IMR-90 (cell line): ENCODE measurements around the gene NABP1. TPM values are rescaled to one million over a fixed set of nuclear protein-coding genes. Genes with fewer than 3 reads are reported as not detected.
A peak's percentile ranks its signal among the peaks of the same experiment; 100 is the strongest.

Source experiments
- ATAC-seq: fragments of 200-7000 bp; cut with Tn5 transposase; 2 replicates; pipeline ENCODE4 v1.9.1; 2020; ENCODE audit warnings: low read depth, mild to moderate bottlenecking, moderate library complexity
- BruUV-seq: library from RNA; stranded (reverse); fragments of 400-500 nt; replicated peaks from 2 replicates; lab custom pipeline; 2021; lab: Mats Ljungman, UMichigan
- CTCF ChIA-PET: fragments of 300-600 bp; formaldehyde crosslinking; extraction: SDS; loops from one replicate; lab custom pipeline; 2021; ENCODE audit warnings: antibody characterized with exemption; lab: Yijun Ruan, JAX
- POLR2A ChIA-PET: fragments of 300-600 bp; sonication (Branson Sonifier 250); formaldehyde crosslinking; loops from one replicate; lab custom pipeline; 2022; ENCODE audit warnings: antibody characterized with exemption; ENCODE audit not compliant: unreplicated experiment; lab: Charles Lee
- DNase-seq: peaks from one replicate; pipeline ENCODE4 v3.0.0; 2013
- H2AFZ ChIP-seq: replicated peaks from 2 replicates; pipeline ENCODE3; 2013; ENCODE audit warnings: low read length, mild to moderate bottlenecking; ENCODE audit not compliant: poor library complexity
- H2AK5ac ChIP-seq: 2 replicates; pipeline ENCODE4 v1.6.1; 2013; ENCODE audit warnings: low read depth, low read length, inconsistent platforms
- H2AK9ac ChIP-seq: replicated peaks from 2 replicates; pipeline ENCODE3; 2013; ENCODE audit warnings: mild to moderate bottlenecking, low read depth, low read length, moderate library complexity; ENCODE audit not compliant: poor library complexity
- H2BK120ac ChIP-seq: 2 replicates; pipeline ENCODE4 v1.6.1; 2013; ENCODE audit warnings: low read depth, low read length, inconsistent platforms
- H2BK15ac ChIP-seq: 3 replicates; pipeline ENCODE4 v1.6.1; 2013; ENCODE audit warnings: low read depth, low read length, inconsistent platforms
- H2BK20ac ChIP-seq: 2 replicates; pipeline ENCODE4 v1.6.1; 2013; ENCODE audit warnings: low read depth, mild to moderate bottlenecking, inconsistent platforms, low read length, moderate library complexity
- H2BK5ac ChIP-seq: 2 replicates; pipeline ENCODE4 v1.6.1; 2013; ENCODE audit warnings: mild to moderate bottlenecking, low read depth, low read length, inconsistent platforms; ENCODE audit not compliant: poor library complexity, severe bottlenecking
- H3K14ac ChIP-seq: replicated peaks from 2 replicates; pipeline ENCODE4 v1.6.1; 2013; ENCODE audit warnings: low read depth, low read length, inconsistent platforms
- H3K18ac ChIP-seq: 2 replicates; pipeline ENCODE4 v1.6.1; 2013; ENCODE audit warnings: low read depth, low read length, control low read depth
- H3K23ac ChIP-seq: 2 replicates; pipeline ENCODE4 v1.6.1; 2013; ENCODE audit warnings: low read depth, low read length, inconsistent platforms
- H3K27ac ChIP-seq: 2 replicates; pipeline ENCODE4 v1.5.1; 2013; ENCODE audit warnings: mild to moderate bottlenecking, control low read depth, low read length; ENCODE audit not compliant: insufficient read depth
- H3K27me3 ChIP-seq: 2 replicates; pipeline ENCODE4 v1.6.1; 2013; ENCODE audit warnings: low read length; ENCODE audit not compliant: control insufficient read depth, insufficient read depth
- H3K36me3 ChIP-seq: 2 replicates; pipeline ENCODE4 v1.6.1; 2013; ENCODE audit warnings: low read length, mixed read lengths; ENCODE audit not compliant: control insufficient read depth, insufficient read depth
- H3K4ac ChIP-seq: 2 replicates; pipeline ENCODE4 v1.6.1; 2013; ENCODE audit warnings: low read depth, low read length, inconsistent platforms
- H3K4me1 ChIP-seq: 2 replicates; pipeline ENCODE4 v1.6.1; 2013; ENCODE audit warnings: low read length, mixed read lengths; ENCODE audit not compliant: control insufficient read depth, insufficient read depth
- H3K4me2 ChIP-seq: 2 replicates; pipeline ENCODE4 v1.6.1; 2013; ENCODE audit warnings: low read depth, mild to moderate bottlenecking, control low read depth, low read length, moderate library complexity
- H3K4me3 ChIP-seq: 2 replicates; pipeline ENCODE4 v1.5.1; 2013; ENCODE audit warnings: low read depth, mild to moderate bottlenecking, control low read depth, low read length, moderate library complexity; ENCODE audit not compliant: insufficient read depth
- H3K56ac ChIP-seq: 2 replicates; pipeline ENCODE4 v1.6.1; 2013; ENCODE audit warnings: low read length, inconsistent platforms; ENCODE audit not compliant: insufficient read depth; ENCODE audit errors: extremely low read depth
- H3K79me1 ChIP-seq, 2 experiments: 2 replicates each; pipeline ENCODE4 v1.6.1; 2013; ENCODE audit warnings: low read length in 2 of 2, inconsistent platforms in 1 of 2, low read depth in 1 of 2
- H3K9ac ChIP-seq: 2 replicates; pipeline ENCODE4 v1.6.1; 2013; ENCODE audit warnings: low read depth, low read length, control low read depth
- H3K9me1 ChIP-seq: 2 replicates; pipeline ENCODE4 v1.6.1; 2013; ENCODE audit warnings: low read length, inconsistent platforms; ENCODE audit not compliant: insufficient read depth
- H3K9me3 ChIP-seq: 2 replicates; pipeline ENCODE4 v1.6.1; 2013; ENCODE audit warnings: low read length; ENCODE audit not compliant: control insufficient read depth, insufficient read depth
- H4K20me1 ChIP-seq: 2 replicates; pipeline ENCODE4 v1.6.1; 2013; ENCODE audit warnings: low read length, inconsistent platforms; ENCODE audit not compliant: insufficient read depth
- H4K5ac ChIP-seq: 2 replicates; pipeline ENCODE4 v1.6.1; 2013; ENCODE audit warnings: mild to moderate bottlenecking, low read depth, low read length, control low read depth
- H4K8ac ChIP-seq, 2 experiments: 2 replicates each; pipeline ENCODE4 v1.6.1; 2013; ENCODE audit warnings: low read depth in 2 of 2, low read length in 2 of 2, control low read depth in 1 of 2, inconsistent platforms in 1 of 2
- H4K91ac ChIP-seq: 2 replicates; pipeline ENCODE4 v1.6.1; 2013; ENCODE audit warnings: low read depth, low read length, inconsistent platforms; ENCODE audit not compliant: insufficient read depth
- CTCF ChIP-seq: conservative IDR thresholded peaks from 2 replicates; pipeline ENCODE4 v1.5.1; 2012; ENCODE audit warnings: mild to moderate bottlenecking, low read depth, low read length, improper control_type of control experiment
- WGBS, 2 experiments: methylation state at CpG; one replicate each; pipeline versions ENCODE4 v1.1.5 to v1.1.7; 2013; ENCODE audit warnings: missing lambda C conversion rate in 2 of 2; ENCODE audit not compliant: insufficient read length in 1 of 2; ENCODE audit errors: extremely low coverage in 2 of 2; 5-methylcytosine and 5-hydroxymethylcytosine counted together
- dilution Hi-C: fragments of 300-500 bp; cut with HindIII; formaldehyde crosslinking; loops from one replicate; pipeline ENCODE4 v1.14.3; 2018; ENCODE audit warnings: low sequenced_read_pairs; ENCODE audit not compliant: unreplicated experiment
- in situ Hi-C: fragments of 300-500 bp; cut with MboI; formaldehyde crosslinking; loops from 3 replicates; pipeline ENCODE4 v1.14.3; 2019; ENCODE audit warnings: low sequenced_read_pairs, inconsistent platforms, mixed read lengths
- intact Hi-C: fragments of 100-400 bp; cut with micrococcal nuclease; formaldehyde crosslinking; loops from 2 replicates; pipeline ENCODE4 v1.10.0; 2022
- polyA plus RNA-seq, 3 experiments: library from polyadenylated mRNA; depleted of rRNA; stranded (reverse); fragments of >200 nt; gene quantifications; 2 replicates each; pipeline ENCODE4 v1.2.3, GENCODE V29; 2012; ENCODE audit warnings: low replicate concordance in 1 of 3
- total RNA-seq: library from RNA; depleted of rRNA; stranded (reverse); fragments of >200 nt; gene quantifications from 2 replicates; pipeline ENCODE4 v1.2.3, GENCODE V29; 2012

Gene NABP1
- total and polyA plus RNA-seq, 2 of the 4 experiments (the other 2 are of a cell fraction) = 57.7 to 73.3 TPM

- no peaks in the 10 kb centered on the region for H3K27me3 ChIP-seq
Observed at GRCh38 chr2:191649519-191649918, 28.4 kb upstream of the NABP1 start.

More at GRCh38 chr2:191649519-191649918, 28.4 kb upstream of the NABP1 start:
- Histone ChIP-seq H3K23ac (no peak overlapping the region), H3K4me3 (no peak overlapping the region), H2BK15ac (no peak overlapping the region), H4K5ac (no peak overlapping the region), H3K18ac (no peak overlapping the region; the same call in 1 of the 2 replicates), H3K9me3 (no peaks in the 10 kb centered on the region), H3K27ac (no peak overlapping the region), H2BK20ac (peak overlapping the region; percentile 76; the same call in 1 of the 2 replicates), H3K9me1 (peaks cover 3% of the 10 kb centered on the region), H3K4me2 (no peak overlapping the region), H2BK5ac (no peak overlapping the region), H3K79me1 (no peaks in the 10 kb centered on the region), H2AK9ac (no peak overlapping the region), H3K9ac (no peak overlapping the region), H3K4ac (no peak overlapping the region; the same call in 1 of the 2 replicates), H3K14ac (no peak overlapping the region), H2AK5ac (no peak overlapping the region), H4K91ac (no peak overlapping the region), H4K8ac (no peak overlapping the region), H3K56ac (no peak overlapping the region), H2BK120ac (no peak overlapping the region), H4K20me1 (no peaks in the 10 kb centered on the region), H2AFZ (no peak overlapping the region), H3K36me3 (no peaks in the 10 kb centered on the region), H3K4me1 (peaks cover 3% of the 10 kb centered on the region; the same call in 1 of the 2 replicates)
- CTCF ChIA-PET = no interaction called here
- ATAC-seq (no peak), DNase-seq (no peak)
- no TSS peak for BruUV-seq
- dilution Hi-C loops (no loop called here), intact Hi-C loops (no loop called here), in situ Hi-C loops (no loop called here)
- POLR2A ChIA-PET = no interaction called here
- no peak for TF ChIP-seq CTCF
- 100% methylated on average over 1 of the region's 2 CpGs; no CpG with 5 or more reads in 1 of the 2 experiments for WGBS, 2 experiments
